Measurements from ENCODE around the gene SP9.
"Not testable (repeated sequence)": the region's sequence is repeated elsewhere in the genome, so short reads cannot be mapped to it uniquely, and the experiment has no call there.

The SP9 gene

GRCh38 chr2:174344716-174345461 is 10.1 kb downstream of the SP9 start:
- DNase-seq: no peak

- DNase-seq: no peak
Observed at GRCh38 chr2:174350018-174350417, 15.3 kb downstream of the SP9 start.

GRCh38 chr2:174350593-174351181 is 15.9 kb downstream of the SP9 start:
- no peak for DNase-seq

- DNase-seq: no peak
Observed at GRCh38 chr2:174353004-174353403, 18.2 kb downstream of the SP9 start.

DNA sequence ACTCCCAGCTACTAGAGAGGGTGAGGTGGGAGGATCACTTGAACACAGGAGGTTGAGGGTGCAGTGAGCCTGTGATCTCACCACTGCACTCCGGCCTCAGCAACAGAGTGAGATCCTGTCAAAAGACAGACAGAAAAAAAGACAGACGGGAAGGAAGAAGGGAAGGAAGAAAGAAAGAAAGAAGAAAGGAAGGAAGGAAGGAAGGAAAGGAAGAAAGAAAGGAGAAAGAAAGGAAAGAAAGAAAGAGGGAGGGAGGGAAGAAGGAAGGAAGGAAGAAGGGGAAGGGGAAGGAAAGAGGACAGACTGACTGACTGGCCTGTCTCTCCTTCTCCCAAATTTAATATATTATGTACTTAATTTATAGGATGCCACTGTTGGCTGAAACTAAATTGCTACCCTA is 21.6 kb downstream of the SP9 start:
- no peak for DNase-seq

- not testable (repeated sequence) for DNase-seq
Observed at GRCh38 chr2:174359663-174360062, 24.9 kb downstream of the SP9 start.

DNA sequence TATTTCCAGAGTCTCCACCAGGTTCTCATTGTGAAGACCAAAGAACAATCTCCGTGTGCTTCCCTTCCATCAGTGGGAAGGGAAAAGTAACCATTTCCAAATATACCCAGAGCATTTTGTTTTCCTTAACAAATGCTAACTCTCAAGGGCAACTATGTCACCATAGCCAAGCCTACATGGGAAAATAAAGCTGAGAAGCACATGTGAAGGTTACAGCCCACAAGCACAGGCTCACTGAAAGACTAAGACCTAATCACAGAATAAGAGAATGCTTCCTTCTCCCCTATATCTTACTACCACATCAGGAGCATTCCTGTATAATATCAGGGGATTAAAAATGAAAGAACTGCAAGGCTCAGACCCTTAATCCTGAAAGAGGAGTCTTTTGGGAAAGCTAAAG is 28.2 kb downstream of the SP9 start:
- no peak for DNase-seq

GRCh38 chr2:174363492-174364225 is 28.9 kb downstream of the SP9 start:
- not testable (repeated sequence) for DNase-seq

GRCh38 chr2:174364628-174365027 is 29.9 kb downstream of the SP9 start:
- no peak for DNase-seq

DNA sequence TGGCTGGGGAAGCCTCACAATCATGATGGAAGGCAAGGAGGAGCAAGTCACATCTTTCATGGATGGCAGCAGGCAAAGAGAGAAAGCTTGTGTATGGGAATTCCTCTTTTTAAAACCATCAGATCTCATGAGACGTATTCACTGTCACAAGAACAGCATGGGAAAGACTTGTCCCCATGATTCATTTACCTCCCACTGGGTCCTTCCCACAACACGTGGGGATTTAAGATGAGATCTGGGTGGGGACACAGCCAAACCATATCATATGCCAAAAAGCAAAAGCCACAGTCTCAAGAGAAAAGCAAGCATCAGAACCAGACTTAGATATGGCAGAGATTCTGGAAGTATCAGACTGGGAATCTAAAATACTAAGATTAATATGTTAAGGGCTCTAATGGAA is 30.8 kb downstream of the SP9 start:
- DNase-seq: no peak

DNA sequence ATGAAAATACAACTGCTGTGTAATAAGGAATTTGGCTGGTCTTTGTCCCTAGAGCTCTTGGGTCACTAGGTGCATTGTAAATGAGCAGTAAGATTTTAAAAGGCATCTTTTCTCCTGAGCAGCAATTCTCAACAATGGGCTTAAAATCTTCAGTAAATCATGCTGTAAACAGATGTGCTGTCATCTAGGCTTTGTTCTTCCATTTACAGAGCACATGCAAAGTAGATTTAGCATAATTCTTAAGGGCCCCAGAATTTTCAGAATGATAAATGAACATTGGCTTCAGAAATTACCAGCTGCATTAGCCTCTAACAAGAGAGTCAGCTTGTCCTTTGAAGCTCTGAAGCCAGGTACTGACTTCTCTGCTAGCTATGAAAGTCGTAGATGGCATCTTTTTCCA is 33.9 kb downstream of the SP9 start:
- DNase-seq: no peak

DNA sequence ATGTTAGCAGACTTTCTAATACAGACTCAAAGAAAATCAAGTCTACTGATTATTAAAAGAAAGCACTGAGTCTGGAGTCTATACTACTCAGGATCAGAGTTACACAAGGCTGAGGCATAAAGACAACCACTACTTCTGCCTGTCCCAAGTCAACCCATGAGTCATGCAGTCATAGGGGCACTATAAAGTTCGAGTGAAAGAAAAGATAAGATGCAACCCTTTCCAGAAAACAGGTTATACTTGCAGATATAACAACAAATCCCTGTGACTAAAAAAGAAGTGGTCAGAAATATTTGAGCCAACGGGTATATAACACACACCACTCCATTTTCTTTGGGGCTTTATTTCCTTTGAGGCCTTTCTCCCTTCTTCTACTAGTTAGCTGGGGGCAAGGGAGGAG is 42.2 kb downstream of the SP9 start:
- DNase-seq: no peak

GRCh38 chr2:174383796-174384195 is 49.0 kb downstream of the SP9 start:
- DNase-seq: no peak

DNA sequence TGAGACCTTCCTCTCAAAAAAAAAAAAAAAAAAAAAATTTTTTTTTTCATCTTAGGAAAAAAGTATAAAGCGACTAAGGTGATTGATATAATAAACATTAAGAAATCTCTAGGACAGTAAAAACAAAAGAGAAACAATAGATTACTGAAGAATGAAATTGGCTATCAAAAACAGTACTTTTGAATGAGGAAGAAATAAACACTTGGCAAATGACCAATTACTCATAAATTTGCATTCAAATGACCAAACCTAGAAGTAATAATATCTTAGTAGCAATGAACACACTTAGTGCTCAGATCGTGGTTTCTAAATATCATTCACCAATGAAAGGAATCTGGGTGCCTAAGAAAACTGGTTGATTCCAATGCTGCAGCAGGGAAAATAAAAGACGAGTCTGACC is 50.4 kb downstream of the SP9 start:
- DNase-seq: no peak

Data from T-helper 2 cell (primary cell).